ENCODE results near the gene DAZAP1. TPM values are rescaled to one million over a fixed set of nuclear protein-coding genes. Genes with fewer than 3 reads are reported as not detected.
"Not testable (repeated sequence)": the region's sequence is repeated elsewhere in the genome, so short reads cannot be mapped to it uniquely, and the experiment has no call there.

Gene DAZAP1
- total and polyA plus RNA-seq, 4 donors: 5.4 to 45.0 (median 29.7) TPM

- TF ChIP-seq CTCF (IDR thresholded peaks at IDR 0.05; ENCODE audit: low read depth, low read length, missing input control): no peak
Measured at GRCh38 chr19:1418496-1418775, 11.1 kb downstream of the DAZAP1 start (continued).

GRCh38 chr19:1418951-1419738 lies 11.8 kb downstream of the DAZAP1 start:
- Histone ChIP-seq H3K36me3 (ENCODE audit: control insufficient read depth in 4 of 4, insufficient read depth in 3 of 4, low read depth in 1 of 4, low read length in 3 of 4) (peaks cover 18 to 29% (median 24%) of the 10 kb centered on the region in 4 donors), H3K4me3 (ENCODE audit: low read depth in 1 of 3, low read length in 3 of 3) (no peak overlapping the region), H3K9me3 (ENCODE audit: control insufficient read depth in 4 of 4, low read length in 3 of 4) (no peaks in the 10 kb centered on the region), H3K27me3 (ENCODE audit: control insufficient read depth in 4 of 4, insufficient read depth in 4 of 4, low read length in 3 of 4) (no peaks in the 10 kb centered on the region), H3K27ac (ENCODE audit: low read depth in 1 of 2, low read length in 2 of 2) (peak overlapping the region in 1 of 2 donors; percentile 84), H3K9ac (ENCODE audit: low read depth in 1 of 2, low read length in 2 of 2) (no peak overlapping the region), H3K4me1 (ENCODE audit: control insufficient read depth in 4 of 4, insufficient read depth in 4 of 4, low read length in 3 of 4) (peaks cover 19 to 64% (median 47%) of the 10 kb centered on the region in 4 donors)
- TF ChIP-seq SP1 (IDR thresholded peaks at IDR 0.05) (no peak), RAD21 (IDR thresholded peaks at IDR 0.05) (no peak), FOXA1 (IDR thresholded peaks at IDR 0.05) (no peak), GABPA (IDR thresholded peaks at IDR 0.05 in 1 of 2, conservative IDR thresholded peaks at IDR 0.05 in 1 of 2) (no peak), EGR1 (IDR thresholded peaks at IDR 0.05; ENCODE audit: low read depth in 2 of 2) (no peak)
- WGBS: 93% methylated on average over 21 of the region's 21 CpGs
- no peak for DNase-seq (ENCODE audit: low spot score)

- not testable (repeated sequence) for H3K9me3 ChIP-seq (ENCODE audit: control insufficient read depth in 4 of 4, low read length in 3 of 4); H3K27me3 ChIP-seq (ENCODE audit: control insufficient read depth in 4 of 4, insufficient read depth in 4 of 4, low read length in 3 of 4); DNase-seq (ENCODE audit: low spot score); H3K4me3 ChIP-seq (ENCODE audit: low read depth in 1 of 3, low read length in 3 of 3); H3K9ac ChIP-seq (ENCODE audit: low read depth in 1 of 2, low read length in 2 of 2); H3K27ac ChIP-seq (ENCODE audit: low read depth in 1 of 2, low read length in 2 of 2)
- Histone ChIP-seq H3K36me3 (ENCODE audit: control insufficient read depth in 4 of 4, insufficient read depth in 3 of 4, low read depth in 1 of 4, low read length in 3 of 4) (peaks cover 18 to 30% (median 26%) of the 10 kb centered on the region in 4 donors), H3K4me1 (ENCODE audit: control insufficient read depth in 4 of 4, insufficient read depth in 4 of 4, low read length in 3 of 4) (peaks cover 25 to 69% (median 51%) of the 10 kb centered on the region in 4 donors)
- WGBS: 96% methylated on average over 29 of the region's 43 CpGs
Measured at GRCh38 chr19:1420085-1420484, 12.7 kb downstream of the DAZAP1 start.

- DNase-seq (ENCODE audit: low spot score): no peak
- no peak overlapping the region for H3K4me3 ChIP-seq (ENCODE audit: low read depth in 1 of 3, low read length in 3 of 3)
- TF ChIP-seq JUND (IDR thresholded peaks at IDR 0.05) (no peak), MAX (IDR thresholded peaks at IDR 0.05) (no peak), RXRA (IDR thresholded peaks at IDR 0.05) (no peak), HNF4A (conservative IDR thresholded peaks at IDR 0.05) (no peak), FOXA2 (IDR thresholded peaks at IDR 0.05) (no peak), TAF1 (conservative IDR thresholded peaks at IDR 0.05) (no peak), NR2F2 (IDR thresholded peaks at IDR 0.05) (no peak), YY1 (IDR thresholded peaks at IDR 0.05) (no peak), GABPA (IDR thresholded peaks at IDR 0.05 in 1 of 2, conservative IDR thresholded peaks at IDR 0.05 in 1 of 2) (no peak), CTCF (IDR thresholded peaks at IDR 0.05; ENCODE audit: low read depth, low read length, missing input control) (no peak), REST (IDR thresholded peaks at IDR 0.05) (no peak), EGR1 (IDR thresholded peaks at IDR 0.05; ENCODE audit: low read depth in 2 of 2) (no peak), RAD21 (IDR thresholded peaks at IDR 0.05) (no peak)
- peaks cover 25 to 72% (median 51%) of the 10 kb centered on the region in 4 donors for H3K4me1 ChIP-seq (ENCODE audit: control insufficient read depth in 4 of 4, insufficient read depth in 4 of 4, low read length in 3 of 4)
- 96% methylated on average over 15 of the region's 15 CpGs for WGBS
- H3K36me3 ChIP-seq (ENCODE audit: control insufficient read depth in 4 of 4, insufficient read depth in 3 of 4, low read depth in 1 of 4, low read length in 3 of 4): peaks cover 20 to 33% (median 27%) of the 10 kb centered on the region in 4 donors
- no peaks in the 10 kb centered on the region for H3K9me3 ChIP-seq (ENCODE audit: control insufficient read depth in 4 of 4, low read length in 3 of 4)
- H3K9ac ChIP-seq (ENCODE audit: low read depth in 1 of 2, low read length in 2 of 2): no peak overlapping the region
- H3K27me3 ChIP-seq (ENCODE audit: control insufficient read depth in 4 of 4, insufficient read depth in 4 of 4, low read length in 3 of 4): no peaks in the 10 kb centered on the region
- no peak overlapping the region for H3K27ac ChIP-seq (ENCODE audit: low read depth in 1 of 2, low read length in 2 of 2)
Measured at GRCh38 chr19:1420590-1420989, 13.2 kb downstream of the DAZAP1 start.
